AG04450 (cell line): ENCODE measurements around the gene SLC6A2. TPM values are rescaled to one million over a fixed set of nuclear protein-coding genes. Genes with fewer than 3 reads are reported as not detected.

ENCODE experiments used
- CTCF ChIA-PET: fragments of 300-600, 350-600 bp; formaldehyde crosslinking; extraction: SDS; loops from one replicate; lab custom pipeline; 2022; ENCODE audit warnings: antibody characterized with exemption, inconsistent platforms; lab: Charles Lee
- POLR2A ChIA-PET: fragments of 350-600 bp; formaldehyde crosslinking; extraction: SDS; loops from one replicate; lab custom pipeline; 2021; ENCODE audit warnings: antibody characterized with exemption, inconsistent platforms; lab: Yijun Ruan, JAX
- DNase-seq: peaks from one replicate; pipeline ENCODE4 v3.0.0-alpha.2; 2011; ENCODE audit warnings: low read depth, low spot score
- H3K27ac ChIP-seq: one replicate; pipeline ENCODE4 v1.5.1; 2012; ENCODE audit warnings: low read depth, low read length, control low read depth
- H3K27me3 ChIP-seq: one replicate; pipeline ENCODE4 v1.6.0; 2012; ENCODE audit warnings: low read length; ENCODE audit not compliant: control insufficient read depth, insufficient read depth
- H3K4me3 ChIP-seq: 2 replicates; pipeline ENCODE4 v1.5.1; 2011; ENCODE audit warnings: mild to moderate bottlenecking, low read depth, low read length, control low read depth
- H3K9me3 ChIP-seq: 2 replicates; pipeline ENCODE4 v1.5.1; 2012; ENCODE audit warnings: low read length; ENCODE audit not compliant: control insufficient read depth, insufficient read depth
- CTCF ChIP-seq: IDR thresholded peaks from 2 replicates; pipeline ENCODE4 v1.5.1; 2011; ENCODE audit warnings: low read depth, low read length, control low read depth, inconsistent platforms
- polyA plus RNA-seq: library from polyadenylated mRNA; depleted of rRNA; stranded (reverse); fragments of >200 nt; gene quantifications from 2 replicates; pipeline ENCODE4 v1.2.3, GENCODE V29; 2011

Gene SLC6A2
- polyA plus RNA-seq, 1 experiment, result not detected

- CTCF ChIA-PET, result interaction anchor here (0.7 to 2.2 kb wide), 2 partner anchors 26 to 213 kb away, joined by 3 to 4 read pairs; no protein-coding TSS in a partner anchor
- Histone ChIP-seq H3K4me3 (no peak overlapping the region), H3K9me3 (no peaks in the 10 kb centered on the region), H3K27me3 (peaks cover 4% of the 10 kb centered on the region), H3K27ac (no peak overlapping the region)
- no peak for TF ChIP-seq CTCF
- DNase-seq, result no peak
- POLR2A ChIA-PET, result no interaction called here
Measured at GRCh38 chr16:55678161-55678821, 22.5 kb downstream of the SLC6A2 start.

DNA sequence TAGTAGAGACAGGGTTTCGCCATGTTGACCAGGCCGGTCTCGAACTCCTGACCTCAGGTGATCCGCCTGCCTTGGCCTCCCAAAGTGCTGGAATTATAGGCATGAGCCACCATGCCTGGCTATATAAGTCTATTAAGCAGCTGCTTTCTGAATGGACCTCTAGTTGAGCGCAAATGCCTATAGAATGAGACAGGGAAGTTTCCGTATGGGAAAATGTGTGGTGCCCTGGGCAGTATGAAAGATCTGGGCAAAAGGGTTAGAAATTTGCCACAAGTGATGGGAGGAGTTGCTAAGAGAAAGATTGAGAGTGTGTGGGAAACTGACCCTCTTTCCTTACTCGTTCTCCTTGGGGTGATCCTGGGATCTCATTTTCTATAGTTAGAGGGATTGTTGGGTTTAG, 26.3 kb downstream of the SLC6A2 start:
- CTCF ChIA-PET, result interaction anchor here (1.2 kb wide), 1 partner anchor 217 kb away, joined by 4 read pairs; no protein-coding TSS in a partner anchor
- POLR2A ChIA-PET, result no interaction called here
- no peaks in the 10 kb centered on the region for H3K9me3 ChIP-seq

DNA sequence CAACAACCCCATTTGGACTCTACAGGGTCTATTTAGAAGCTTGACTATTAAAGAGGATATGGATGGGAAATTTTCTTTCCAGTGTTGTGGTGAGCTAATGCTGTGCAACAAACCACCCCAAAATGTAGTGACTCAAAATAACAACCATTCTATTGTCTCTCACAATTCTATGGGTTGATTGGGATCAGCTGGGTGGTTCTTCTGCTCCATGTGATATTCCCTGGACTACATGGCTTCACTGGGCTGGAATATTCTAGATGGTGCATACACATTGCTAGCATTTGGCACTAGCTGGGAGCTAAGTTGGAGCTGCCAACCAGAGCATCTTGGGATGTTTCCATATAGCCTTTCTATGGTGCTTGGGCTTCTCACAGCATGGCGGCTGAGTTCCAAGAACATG, 30.2 kb downstream of the SLC6A2 start:
- Histone ChIP-seq H3K27ac (no peak overlapping the region), H3K4me3 (no peak overlapping the region), H3K9me3 (no peaks in the 10 kb centered on the region), H3K27me3 (peaks cover 6% of the 10 kb centered on the region)
- TF ChIP-seq CTCF, result no peak
- ChIA-PET CTCF (interaction anchor here (0.6 to 6.2 kb wide), 2 partner anchors 221 to 223 kb away, joined by 3 to 31 read pairs; no protein-coding TSS in a partner anchor), POLR2A (no interaction called here)
- no peak for DNase-seq

More for the DNA sequence above, 26.3 kb downstream of the SLC6A2 start:
- Histone ChIP-seq H3K27ac (no peak overlapping the region), H3K4me3 (no peak overlapping the region), H3K27me3 (peaks cover 4% of the 10 kb centered on the region)
- no peak for TF ChIP-seq CTCF
- DNase-seq, result no peak

GRCh38 chr16:55686671-55687070, 30.9 kb downstream of the SLC6A2 start:
- Histone ChIP-seq H3K4me3 (no peak overlapping the region), H3K27me3 (peaks cover 6% of the 10 kb centered on the region), H3K27ac (no peak overlapping the region), H3K9me3 (no peaks in the 10 kb centered on the region)
- ChIA-PET POLR2A (no interaction called here), CTCF (interaction anchor here (6.2 kb wide), 1 partner anchor 222 kb away, joined by 31 read pairs; no protein-coding TSS in a partner anchor)
- TF ChIP-seq CTCF, result no peak
- DNase-seq, result no peak

- ChIA-PET CTCF (interaction anchor here (1.0 to 6.2 kb wide), 3 partner anchors 12 to 223 kb away, joined by 3 to 31 read pairs (median 4); no protein-coding TSS in a partner anchor), POLR2A (no interaction called here)
- no peak for TF ChIP-seq CTCF
- DNase-seq, result no peak
- Histone ChIP-seq H3K27me3 (peaks cover 4% of the 10 kb centered on the region), H3K4me3 (no peak overlapping the region), H3K9me3 (no peaks in the 10 kb centered on the region), H3K27ac (no peak overlapping the region)
Measured at GRCh38 chr16:55687802-55688201, 32.0 kb downstream of the SLC6A2 start.
